HG03442 (cell line): ENCODE results near the gene RIMBP2.
"Not testable (repeated sequence)": the region's sequence is repeated elsewhere in the genome, so short reads cannot be mapped to it uniquely, and the experiment has no call there.

Experiments used
- ATAC-seq: cut with Tn5 transposase; IDR thresholded peaks from one replicate; pipeline ENCODE4 v1.9.1; 2021; ENCODE audit warnings: mild to moderate bottlenecking, moderate library complexity; ENCODE audit not compliant: unreplicated experiment

Gene RIMBP2

GRCh38 chr12:130611026-130611905 lies 104.8 kb downstream of the RIMBP2 start:
- ATAC-seq: no peak

GRCh38 chr12:130609966-130610365 lies 106.1 kb downstream of the RIMBP2 start:
- ATAC-seq: no peak

- ATAC-seq: no peak
Measured at GRCh38 chr12:130608831-130609230, 107.3 kb downstream of the RIMBP2 start.

- ATAC-seq: no peak
Measured at GRCh38 chr12:130608132-130608531, 108.0 kb downstream of the RIMBP2 start.

- ATAC-seq: peak; percentile 46
Measured at GRCh38 chr12:130606231-130606630, 109.9 kb downstream of the RIMBP2 start.

- no peak for ATAC-seq
Measured at GRCh38 chr12:130603396-130603965, 112.6 kb downstream of the RIMBP2 start.

GRCh38 chr12:130602251-130602650 lies 113.8 kb downstream of the RIMBP2 start:
- ATAC-seq: no peak

- ATAC-seq: no peak
Measured at GRCh38 chr12:130601327-130601726, 114.8 kb downstream of the RIMBP2 start.

GRCh38 chr12:130596241-130596640 lies 119.9 kb downstream of the RIMBP2 start:
- ATAC-seq: no peak

- ATAC-seq: no peak
Measured at GRCh38 chr12:130595566-130595965, 120.5 kb downstream of the RIMBP2 start.

GRCh38 chr12:130593056-130593455 lies 123.0 kb downstream of the RIMBP2 start:
- ATAC-seq: no peak

- no peak for ATAC-seq
Measured at GRCh38 chr12:130592641-130593040, 123.5 kb downstream of the RIMBP2 start.

- ATAC-seq: no peak
Measured at GRCh38 chr12:130591736-130592135, 124.4 kb downstream of the RIMBP2 start.

- ATAC-seq: no peak
Measured at GRCh38 chr12:130590685-130591084, 125.4 kb downstream of the RIMBP2 start.

GRCh38 chr12:130589540-130590317 lies 126.4 kb downstream of the RIMBP2 start:
- ATAC-seq: no peak

- ATAC-seq: no peak
Measured at GRCh38 chr12:130588696-130589539, 127.2 kb downstream of the RIMBP2 start.

GRCh38 chr12:130587966-130588365 lies 128.1 kb downstream of the RIMBP2 start:
- ATAC-seq: no peak

GRCh38 chr12:130584475-130584874 lies 131.6 kb downstream of the RIMBP2 start:
- not testable (repeated sequence) for ATAC-seq

GRCh38 chr12:130583800-130584199 lies 132.3 kb downstream of the RIMBP2 start:
- no peak for ATAC-seq

- ATAC-seq: no peak
Measured at GRCh38 chr12:130583317-130583716, 132.8 kb downstream of the RIMBP2 start.

- ATAC-seq: no peak
Measured at GRCh38 chr12:130582286-130582685, 133.8 kb downstream of the RIMBP2 start.
